A673 (cell line): ENCODE data around the gene OTOA. TPM values are rescaled to one million over a fixed set of nuclear protein-coding genes. Genes with fewer than 3 reads are reported as not detected.
A peak's percentile ranks its signal among the peaks of the same experiment; 100 is the strongest.

Source experiments
- BruUV-seq: library from RNA; stranded (reverse); fragments of 400-500 nt; replicated peaks from 2 replicates; lab custom pipeline; 2021; lab: Mats Ljungman, UMichigan
- CTCF ChIA-PET: fragments of 300-600 bp; sonication (Branson Sonifier 250); formaldehyde crosslinking; loops from one replicate; lab custom pipeline; 2022; ENCODE audit warnings: antibody characterized with exemption; lab: Charles Lee
- POLR2A ChIA-PET: fragments of 300-600 bp; sonication (Branson Sonifier 250); formaldehyde crosslinking; loops from one replicate; lab custom pipeline; 2022; ENCODE audit warnings: antibody characterized with exemption; ENCODE audit not compliant: low non-redundant PET; lab: Charles Lee
- DNase-seq: peaks from one replicate; pipeline ENCODE4 v3.0.0-alpha.2; 2015; ENCODE audit warnings: low spot score
- H3K27ac ChIP-seq: fragments of 200-600 bp; sonication (generic); 2 replicates; pipeline ENCODE4 v1.5.1; 2016; ENCODE audit warnings: mixed run types, low read depth, mild to moderate bottlenecking, mixed read lengths, antibody characterized with exemption, low read length; ENCODE audit not compliant: poor library complexity, severe bottlenecking
- H3K27me3 ChIP-seq: fragments of 200-600 bp; sonication (generic); replicated peaks from 2 replicates; pipeline ENCODE4 v1.6.1; 2017; ENCODE audit warnings: mixed run types, low read depth, mild to moderate bottlenecking, mixed read lengths, antibody characterized with exemption, low read length; ENCODE audit not compliant: insufficient read depth, poor library complexity
- H3K36me3 ChIP-seq: fragments of 200-600 bp; sonication (generic); 2 replicates; pipeline ENCODE4 v1.6.1; 2016; ENCODE audit warnings: mixed run types, mild to moderate bottlenecking, mixed read lengths, antibody characterized with exemption, low read length; ENCODE audit not compliant: insufficient read depth, poor library complexity, severe bottlenecking
- H3K4me1 ChIP-seq: fragments of 200-600 bp; sonication (generic); 2 replicates; pipeline ENCODE4 v1.6.1; 2017; ENCODE audit warnings: mixed run types, mild to moderate bottlenecking, mixed read lengths, antibody characterized with exemption, low read length; ENCODE audit not compliant: insufficient read depth, poor library complexity, severe bottlenecking
- H3K4me3 ChIP-seq: fragments of 200-600 bp; sonication (generic); 2 replicates; pipeline ENCODE4 v1.5.1; 2016; ENCODE audit warnings: low read depth, mixed run types, mild to moderate bottlenecking, mixed read lengths, low read length; ENCODE audit not compliant: poor library complexity, severe bottlenecking
- H3K9me3 ChIP-seq: fragments of 200-600 bp; sonication (generic); 2 replicates; pipeline ENCODE4 v1.6.1; 2016; ENCODE audit warnings: mixed run types, low read depth, mild to moderate bottlenecking, mixed read lengths, antibody characterized with exemption, low read length; ENCODE audit not compliant: poor library complexity, severe bottlenecking
- CTCF ChIP-seq: fragments of 300-800, 200-600 bp; sonication (generic); conservative IDR thresholded peaks from 2 replicates; pipeline ENCODE4 v1.5.1; 2017; ENCODE audit warnings: low read depth, mild to moderate bottlenecking, antibody characterized with exemption, low read length, moderate library complexity, mixed read lengths
- EZH2 ChIP-seq: fragments of 200-600 bp; sonication (generic); IDR thresholded peaks from 2 replicates; pipeline ENCODE4 v1.6.1; 2017; ENCODE audit warnings: borderline replicate concordance, low read depth, mild to moderate bottlenecking, mixed read lengths, antibody characterized with exemption, low read length; ENCODE audit not compliant: poor library complexity, severe bottlenecking
- intact Hi-C: fragments of 100-400 bp; cut with micrococcal nuclease; formaldehyde crosslinking; loops from one replicate; pipeline ENCODE4 v1.10.0; 2022; ENCODE audit not compliant: unreplicated experiment
- total RNA-seq: library from RNA; stranded (reverse); gene quantifications from 2 replicates; pipeline ENCODE4 v1.2.3, GENCODE V29; 2021

OTOA gene
- total RNA-seq, 1 experiment from 2014 or later: 0.13 TPM

- BruUV-seq: no TSS peak
- TF ChIP-seq CTCF (no peak), EZH2 (no peak)
- H3K27ac ChIP-seq: peak overlapping the region; percentile 35
- POLR2A ChIA-PET: no interaction called here
- H3K9me3 ChIP-seq: no peaks in the 10 kb centered on the region
- peaks cover 9% of the 10 kb centered on the region for H3K4me1 ChIP-seq
- CTCF ChIA-PET: no interaction called here
- intact Hi-C loops: no loop called here
- no peaks in the 10 kb centered on the region for H3K27me3 ChIP-seq
- no peak overlapping the region for H3K4me3 ChIP-seq
- no peak for DNase-seq
- peaks cover 3% of the 10 kb centered on the region for H3K36me3 ChIP-seq
Observed at GRCh38 chr16:21645261-21645721, 18.5 kb upstream of the OTOA start.

DNA sequence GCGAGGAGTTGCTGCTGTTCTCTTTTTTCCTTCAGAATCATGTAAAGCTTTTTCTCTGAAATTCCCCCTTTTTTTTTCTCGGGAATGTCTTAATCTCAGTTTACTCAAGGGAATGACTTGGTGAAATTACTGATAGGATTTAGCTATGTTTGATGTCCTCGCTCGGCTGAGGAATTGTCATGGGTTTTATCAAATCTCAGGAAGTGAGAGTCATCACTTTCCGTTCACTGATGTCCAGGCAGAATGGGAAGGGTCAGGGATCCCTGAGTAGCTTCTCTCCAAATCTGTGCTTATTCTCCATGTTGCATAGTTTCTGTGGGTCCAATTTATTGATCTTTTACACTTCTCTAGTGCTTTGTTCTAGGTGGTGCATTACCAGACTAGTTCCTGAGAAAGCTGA, 17.7 kb upstream of the OTOA start:
- peaks cover 9% of the 10 kb centered on the region for H3K4me1 ChIP-seq
- intact Hi-C loops: no loop called here
- no peak for DNase-seq
- no peaks in the 10 kb centered on the region for H3K27me3 ChIP-seq
- BruUV-seq: no TSS peak
- no peak overlapping the region for H3K4me3 ChIP-seq
- TF ChIP-seq EZH2: no peak
- no peak for TF ChIP-seq CTCF
- H3K9me3 ChIP-seq: no peaks in the 10 kb centered on the region
- peaks cover 3% of the 10 kb centered on the region for H3K36me3 ChIP-seq
- ChIA-PET POLR2A (no interaction called here), CTCF (interaction anchor here (1.2 kb wide), 1 partner anchor 11 kb away, joined by 4 read pairs; no protein-coding TSS in a partner anchor)
- H3K27ac ChIP-seq: peak overlapping the region; percentile 35

GRCh38 chr16:21646721-21647561, 16.8 kb upstream of the OTOA start:
- DNase-seq: no peak
- BruUV-seq: no TSS peak
- peaks cover 9% of the 10 kb centered on the region for H3K4me1 ChIP-seq
- H3K27me3 ChIP-seq: no peaks in the 10 kb centered on the region
- TF ChIP-seq EZH2 (no peak), CTCF (no peak)
- peaks cover 3% of the 10 kb centered on the region for H3K36me3 ChIP-seq
- ChIA-PET CTCF (interaction anchor here (1.2 kb wide), 1 partner anchor 10 kb away, joined by 4 read pairs; no protein-coding TSS in a partner anchor), POLR2A (no interaction called here)
- H3K27ac ChIP-seq: no peak overlapping the region
- no peak overlapping the region for H3K4me3 ChIP-seq
- intact Hi-C loops: no loop called here
- H3K9me3 ChIP-seq: no peaks in the 10 kb centered on the region
